Skeletal muscle cell (primary cell): ENCODE measurements around the gene MYL12B.
"Not testable (repeated sequence)": the region's sequence is repeated elsewhere in the genome, so short reads cannot be mapped to it uniquely, and the experiment has no call there.

Source experiments
- DNase-seq: peaks from one replicate; pipeline ENCODE4 v3.0.0-alpha.2; 2010; ENCODE audit warnings: low read depth
- H3K4me3 ChIP-seq: 2 replicates; pipeline ENCODE4 v1.5.1; 2011; ENCODE audit warnings: low read depth, mild to moderate bottlenecking, control low read depth, low read length, moderate library complexity

The MYL12B gene

DNA sequence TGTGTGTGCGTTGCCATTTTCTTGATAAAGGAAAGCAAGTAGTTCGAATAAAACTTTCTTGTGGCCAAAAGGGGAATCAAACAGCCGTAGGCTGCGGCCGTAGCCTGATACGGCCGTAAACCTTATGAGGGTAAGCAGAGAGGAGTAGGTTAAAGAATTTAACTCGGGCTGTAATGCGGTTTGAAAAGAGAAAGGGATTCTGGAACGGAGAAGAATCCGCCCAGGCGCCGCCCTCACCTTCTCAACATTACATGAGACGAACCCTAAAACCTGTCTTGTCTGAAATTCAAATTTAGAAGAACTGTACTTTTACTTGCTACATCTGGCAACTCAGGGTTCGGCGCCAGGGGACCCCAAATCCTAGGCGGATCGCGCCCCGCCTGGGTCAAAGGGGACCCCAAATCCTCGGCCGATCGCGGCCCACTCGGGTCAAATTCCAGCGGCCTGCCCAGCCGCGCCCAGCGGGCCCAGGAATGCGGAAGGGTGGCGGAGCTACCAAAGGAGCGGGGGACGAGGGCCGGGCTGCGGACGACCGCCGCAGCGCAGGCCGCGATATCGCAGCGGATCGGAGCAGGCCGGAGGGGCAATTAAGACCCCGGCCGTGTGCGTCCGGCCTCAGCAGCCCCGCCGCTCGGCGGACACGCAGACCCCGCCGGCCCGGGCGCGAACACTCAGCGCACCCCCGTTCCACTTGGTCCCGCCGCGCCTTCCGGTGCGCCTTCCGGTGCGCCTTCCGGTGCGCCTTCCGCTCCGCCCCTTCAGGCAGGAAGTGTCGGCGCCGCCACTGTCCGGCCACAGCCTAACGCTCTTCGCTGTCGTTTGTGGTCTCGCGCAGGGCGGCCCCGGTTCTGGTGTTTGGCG, at the start of gene MYL12B:
Gene MYL12B, plus strand, starts transcription at position 761 of the 861 bp plus-strand sequence. CDS start 10,766 bp downstream, outside the sequence.
- no peak for DNase-seq

GRCh38 chr18:3212657-3213056, 49.3 kb upstream of the MYL12B start:
- no peak overlapping the region for H3K4me3 ChIP-seq
- DNase-seq, result no peak

More for the DNA sequence above, at the start of gene MYL12B:
- H3K4me3 ChIP-seq, result peak within 1 kb of the TSS; percentile 87

GRCh38 chr18:3213300-3214059, 48.5 kb upstream of the MYL12B start:
- H3K4me3 ChIP-seq, result no peak overlapping the region
- no peak for DNase-seq

- no peak overlapping the region for H3K4me3 ChIP-seq
- DNase-seq, result no peak
These were observed 46.9 kb upstream of the MYL12B start for GRCh38 chr18:3214855-3215637.

DNA sequence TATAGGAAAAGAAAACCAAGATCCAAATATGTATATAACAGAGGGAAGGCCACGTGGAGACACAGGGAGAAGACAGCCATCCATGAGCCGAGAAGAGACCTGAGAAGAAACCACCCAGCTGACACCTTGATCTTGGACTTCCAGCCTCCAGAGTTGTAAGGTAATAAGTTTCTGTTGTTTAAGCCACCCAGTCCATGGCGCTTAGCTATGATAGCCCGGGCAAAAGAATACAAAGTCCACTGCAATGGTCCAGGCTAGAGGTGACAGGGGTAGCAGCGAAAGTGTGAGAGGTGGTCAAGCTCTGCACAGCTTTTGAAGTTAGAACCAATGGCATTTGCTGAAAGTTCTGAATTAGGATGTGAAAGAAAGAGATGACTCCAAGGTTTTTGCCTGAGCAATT, 44.9 kb upstream of the MYL12B start:
- DNase-seq, result no peak

DNA sequence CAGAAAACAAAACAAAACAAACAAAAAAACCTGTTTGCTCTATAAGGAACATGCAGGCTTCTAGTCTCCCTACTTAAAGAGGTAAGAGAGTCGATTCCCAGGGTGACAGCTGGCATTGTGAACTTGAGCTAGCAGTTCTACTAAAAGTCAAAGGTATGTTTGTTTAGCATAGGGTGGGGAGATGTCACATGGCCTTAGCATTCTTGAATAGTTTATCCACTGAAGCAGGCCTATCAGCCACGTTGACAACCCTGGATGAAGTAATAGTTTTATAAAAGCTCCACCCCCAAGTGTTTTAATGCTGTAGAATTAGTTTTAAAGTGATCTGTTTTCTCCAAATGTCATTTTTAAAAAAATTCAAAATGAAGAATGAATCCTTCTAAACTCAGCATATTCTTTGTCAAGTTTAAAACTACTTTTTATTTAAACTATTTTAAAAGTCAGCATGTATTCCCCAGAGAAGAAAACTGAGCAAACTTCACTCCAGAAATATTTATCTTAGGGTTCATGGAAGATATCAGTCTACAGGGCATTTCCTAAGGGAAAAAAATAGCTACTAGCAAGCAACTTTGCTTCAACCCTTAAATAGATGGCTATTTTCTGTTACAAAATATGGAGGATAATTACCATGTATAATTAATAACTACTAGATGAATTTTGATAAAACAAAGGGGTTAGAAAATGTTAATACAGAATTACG, 43.8 kb upstream of the MYL12B start:
- DNase-seq, result no peak
- H3K4me3 ChIP-seq, result no peak overlapping the region

More for the DNA sequence above, 44.9 kb upstream of the MYL12B start:
- no peak overlapping the region for H3K4me3 ChIP-seq

GRCh38 chr18:3218819-3219218, 43.1 kb upstream of the MYL12B start:
- H3K4me3 ChIP-seq, result no peak overlapping the region
- DNase-seq, result no peak

DNA sequence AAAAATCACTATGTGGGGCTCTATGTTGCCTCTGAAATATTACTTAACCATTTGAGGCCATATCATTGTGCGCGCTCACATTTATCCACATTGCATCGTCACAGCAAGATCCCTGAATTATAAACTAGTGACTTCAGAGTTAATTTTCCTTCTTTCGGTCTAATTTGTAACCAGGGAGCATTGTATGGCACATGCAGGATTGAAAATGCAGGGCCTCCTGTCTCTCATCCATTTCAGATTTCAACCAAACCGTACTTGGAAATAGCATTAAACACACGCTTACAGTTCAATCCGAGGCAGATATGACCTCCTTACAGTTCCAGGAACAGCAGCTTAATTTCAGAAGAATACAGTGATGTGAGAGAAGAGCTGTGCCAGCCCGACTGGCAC, 42.7 kb upstream of the MYL12B start:
- DNase-seq, result no peak
- no peak overlapping the region for H3K4me3 ChIP-seq

GRCh38 chr18:3219631-3220335, 42.1 kb upstream of the MYL12B start, which contains the start of gene MYOM1:
Gene MYOM1 (minus strand): TSS chr18:3219968. CDS start chr18:3215223, 4,745 bp downstream.
- DNase-seq, result no peak
- H3K4me3 ChIP-seq, result no peak within 1 kb of the TSS

DNA sequence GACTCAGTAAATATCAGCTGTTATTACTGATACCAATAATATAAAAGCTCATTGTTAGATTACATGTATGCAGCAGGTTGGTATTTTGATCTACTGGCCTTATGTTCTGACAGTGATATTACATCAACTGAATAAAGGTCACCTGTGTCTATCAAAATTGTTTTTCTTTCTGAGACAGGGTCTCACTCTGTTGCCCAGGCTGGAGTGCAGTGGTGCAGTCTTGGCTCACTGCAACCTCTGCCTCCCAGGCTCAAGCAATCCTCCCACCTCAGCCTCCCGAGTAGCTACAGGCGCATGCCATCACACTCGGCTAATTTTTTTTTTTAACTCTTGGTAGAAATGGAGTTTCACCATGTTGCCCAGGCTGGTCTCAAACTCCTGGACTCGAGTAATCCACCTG, 41.1 kb upstream of the MYL12B start:
- not testable (repeated sequence) for DNase-seq, H3K4me3 ChIP-seq

DNA sequence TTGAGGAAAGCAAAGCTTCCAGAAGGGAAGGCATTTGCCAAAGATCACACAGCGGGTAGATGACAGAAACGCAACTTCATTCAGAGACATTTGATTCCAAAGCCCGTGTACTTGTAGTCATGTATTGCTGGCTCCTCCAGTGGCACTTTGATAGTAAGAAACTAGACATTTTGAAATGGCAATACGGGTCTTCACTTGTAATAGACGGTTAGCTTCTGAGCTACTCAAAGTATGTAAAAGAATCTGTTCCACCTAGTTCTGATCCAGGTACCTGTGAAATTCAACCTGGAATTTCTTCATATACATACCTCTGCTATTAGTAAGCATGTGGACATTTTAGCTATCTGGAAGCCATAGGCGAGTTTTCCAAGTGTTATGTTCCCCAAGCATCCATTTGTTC, 40.4 kb upstream of the MYL12B start:
- no peak overlapping the region for H3K4me3 ChIP-seq
- DNase-seq, result no peak

DNA sequence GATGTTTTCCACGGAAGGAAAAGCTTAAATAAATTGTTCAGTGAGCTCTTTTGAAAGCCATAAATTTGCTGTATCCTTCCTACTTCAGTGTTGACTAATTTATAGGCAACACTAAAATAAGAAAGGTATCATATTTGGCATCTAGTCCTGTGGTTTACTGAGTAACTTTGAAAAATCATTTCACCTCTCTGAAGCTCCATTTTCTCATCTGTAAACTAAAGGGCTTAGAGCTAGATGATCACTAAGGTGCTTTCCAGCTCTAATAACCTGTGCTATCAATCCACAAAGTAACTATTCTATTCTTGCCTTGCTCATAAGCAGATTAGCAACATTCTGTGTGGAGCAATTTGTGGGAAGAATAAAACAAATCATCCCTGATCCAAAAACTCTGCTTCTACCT, 38.6 kb upstream of the MYL12B start:
- no peak overlapping the region for H3K4me3 ChIP-seq
- no peak for DNase-seq

DNA sequence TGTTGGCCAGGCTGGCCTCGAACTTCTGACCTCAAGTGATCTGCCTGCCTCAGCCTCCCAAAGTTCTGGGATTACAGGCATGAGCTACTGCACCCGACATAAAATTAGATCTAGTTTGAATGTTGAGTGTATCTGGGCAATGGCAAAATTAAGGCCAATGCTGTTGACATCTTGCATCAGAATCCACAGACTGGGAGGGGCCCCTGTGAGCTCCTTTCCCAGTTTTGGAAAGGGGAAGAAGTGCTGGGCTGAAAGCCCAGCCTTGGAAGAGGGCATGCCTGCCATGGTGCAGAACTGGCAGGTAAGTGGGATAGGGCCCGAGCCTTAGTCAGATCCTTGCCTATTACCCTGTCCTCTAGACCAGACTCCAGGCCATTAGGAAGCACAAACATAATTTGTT, 37.7 kb upstream of the MYL12B start:
- no peak overlapping the region for H3K4me3 ChIP-seq
- DNase-seq, result no peak

DNA sequence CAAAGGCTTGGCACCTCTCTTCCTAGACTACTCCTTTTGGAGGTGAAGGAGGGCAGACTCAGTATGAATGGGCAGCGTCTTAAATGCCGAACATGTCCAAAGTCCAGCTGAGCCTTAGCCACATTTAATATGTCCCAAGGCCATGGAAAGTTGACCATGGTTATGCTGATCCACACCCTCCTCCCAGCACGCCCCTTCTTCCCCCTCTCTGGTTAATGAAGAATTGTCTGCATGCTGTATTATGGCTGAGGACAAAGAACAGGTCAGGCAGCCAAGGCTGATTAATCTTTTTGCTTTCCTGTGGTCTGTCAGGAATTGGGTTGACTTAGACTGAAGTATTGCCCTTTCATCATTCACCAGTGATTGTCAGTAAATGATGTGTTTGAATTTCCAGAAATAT, 36.3 kb upstream of the MYL12B start:
- H3K4me3 ChIP-seq, result no peak overlapping the region

GRCh38 chr18:3226048-3226447, 35.9 kb upstream of the MYL12B start:
- H3K4me3 ChIP-seq, result no peak overlapping the region
- DNase-seq, result no peak

More for the DNA sequence above, 36.3 kb upstream of the MYL12B start:
- DNase-seq, result no peak

DNA sequence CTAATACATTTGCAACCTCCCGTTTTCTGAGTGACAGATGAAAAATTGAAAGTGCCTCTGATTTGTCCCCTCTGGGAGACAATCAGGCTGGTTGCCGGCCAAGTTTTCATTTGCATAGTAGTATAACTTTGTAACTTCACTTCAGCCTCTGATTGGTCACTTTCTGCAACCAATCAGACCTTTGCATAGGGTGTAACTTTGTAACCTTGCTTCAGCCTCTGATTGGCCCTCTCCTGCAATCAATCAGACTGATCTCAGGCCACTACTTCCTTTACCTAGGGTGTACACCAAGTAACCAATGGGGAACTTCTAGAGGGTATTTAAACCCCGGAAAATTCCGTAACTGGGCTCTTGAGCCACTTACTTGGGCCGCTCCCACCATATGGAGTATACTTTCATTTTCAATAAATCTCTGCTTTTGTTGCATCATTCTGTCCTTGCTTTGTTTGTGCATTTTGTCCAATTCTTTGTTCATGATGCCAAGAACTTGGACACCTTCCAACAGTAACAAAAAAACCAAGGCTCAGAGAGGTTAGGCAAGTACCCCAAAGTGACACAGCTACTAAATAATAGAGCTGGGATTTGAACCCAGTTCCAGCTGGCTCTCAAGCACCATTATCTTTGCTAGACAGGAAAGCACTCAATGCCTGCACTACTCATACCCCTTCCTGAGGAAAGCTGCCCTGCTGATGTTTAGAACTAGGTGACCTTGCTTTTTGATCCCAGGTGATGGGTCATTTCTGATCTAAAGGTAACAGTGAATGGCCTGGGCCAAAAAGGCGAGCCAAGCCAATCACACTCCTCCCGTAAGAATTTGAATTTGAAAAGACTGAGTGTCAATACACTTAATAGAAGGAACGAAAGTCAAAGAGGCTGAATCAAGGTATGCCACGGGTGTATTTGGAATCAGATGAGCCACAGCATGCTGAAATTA, 31.3 kb upstream of the MYL12B start:
- no peak overlapping the region for H3K4me3 ChIP-seq
- no peak for DNase-seq

DNA sequence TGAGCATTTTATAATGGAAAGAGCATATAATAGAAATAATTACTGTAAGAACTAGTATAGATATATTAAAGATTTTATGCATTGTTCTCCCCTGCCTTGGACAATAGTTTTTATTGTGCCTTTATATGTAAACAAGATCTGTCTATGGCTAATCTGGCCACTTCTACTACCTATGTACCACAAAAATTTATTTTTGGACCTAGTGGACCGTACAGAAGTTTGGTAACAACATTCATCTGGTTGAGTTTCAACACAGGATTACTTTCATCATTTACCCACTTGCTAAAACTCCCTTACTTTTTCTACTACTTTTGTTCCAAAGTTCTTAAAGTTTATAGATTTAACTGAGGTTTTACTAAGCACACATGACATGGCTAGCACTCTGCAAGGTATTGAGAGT, 28.9 kb upstream of the MYL12B start:
- no peak overlapping the region for H3K4me3 ChIP-seq
- DNase-seq, result no peak
